T-cell (primary cell): ENCODE measurements around the gene ZKSCAN4. TPM values are rescaled to one million over a fixed set of nuclear protein-coding genes. Genes with fewer than 3 reads are reported as not detected.

ENCODE experiments used
- ATAC-seq, 4 experiments: fragments of 200-7000 bp in 3 of 4; fragments of 150-1000 bp in 1 of 4; cut with Tn5 transposase; replicated peaks in 1 of 4; 1 replicate in 3 of 4; 2 replicates in 1 of 4; pipeline ENCODE4 v1.10.0; 2021; ENCODE audit warnings: moderate library complexity in 3 of 4, mild to moderate bottlenecking in 2 of 4, moderate number of reproducible peaks in 1 of 4
- CTCF ChIA-PET, 2 donors: fragments of 300-600 bp; sonication (Branson Sonifier 250); formaldehyde crosslinking; loops; one replicate each; lab custom pipeline; 2022; ENCODE audit warnings: antibody characterized with exemption in 2 of 2; lab: Charles Lee
- POLR2A ChIA-PET, 2 donors: fragments of 300-600 bp; sonication (Branson Sonifier 250); formaldehyde crosslinking; loops; one replicate each; lab custom pipeline; 2022; ENCODE audit warnings: antibody characterized with exemption in 2 of 2; lab: Charles Lee
- DNase-seq, 35 experiments: peaks; one replicate each; pipeline versions ENCODE4 v3.0.0 to v3.0.0-alpha.2; 2013 to 2023
- H3K27ac ChIP-seq: one replicate; pipeline ENCODE4 v1.5.1; 2013; ENCODE audit warnings: low read length
- H3K27me3 ChIP-seq, 2 experiments: replicated peaks in 1 of 2; 1 replicate in 1 of 2; 2 replicates in 1 of 2; pipeline versions ENCODE4 v1.6.1 to v1.7.0; 2013; ENCODE audit warnings: low read length in 1 of 2, mixed read lengths in 1 of 2; ENCODE audit not compliant: control insufficient read depth in 2 of 2, insufficient read depth in 2 of 2; ENCODE audit errors: extremely low read depth in 1 of 2
- H3K36me3 ChIP-seq, 2 donors: 1 replicate in 1 of 2; 2 replicates in 1 of 2; pipeline versions ENCODE4 v1.6.1 to v1.7.0; 2013; ENCODE audit warnings: low read length in 1 of 2; ENCODE audit not compliant: control insufficient read depth in 2 of 2, insufficient read depth in 1 of 2; ENCODE audit errors: extremely low read depth in 1 of 2
- H3K4me1 ChIP-seq, 2 experiments: 1 replicate in 1 of 2; 2 replicates in 1 of 2; pipeline versions ENCODE4 v1.6.1 to v1.7.0; 2013; ENCODE audit warnings: low read length in 2 of 2, mixed read lengths in 1 of 2; ENCODE audit not compliant: insufficient read depth in 2 of 2, control insufficient read depth in 1 of 2; ENCODE audit errors: extremely low read depth in 1 of 2
- H3K4me3 ChIP-seq, 2 donors: 1 replicate in 1 of 2; 2 replicates in 1 of 2; pipeline versions ENCODE4 v1.5.1 to v1.7.0; 2013; ENCODE audit warnings: mild to moderate bottlenecking in 2 of 2, low read length in 1 of 2, moderate library complexity in 1 of 2; ENCODE audit not compliant: control insufficient read depth in 1 of 2; ENCODE audit errors: extremely low read depth in 1 of 2
- H3K9me3 ChIP-seq: 2 replicates; pipeline ENCODE4 v1.7.0; 2013
- H3K27ac Mint-ChIP-seq, 2 donors: one replicate each; pipeline ENCODE4 v1.8.0; 2020 to 2021; ENCODE audit warnings: mild to moderate bottlenecking in 2 of 2, mixed read lengths in 2 of 2
- H3K27me3 Mint-ChIP-seq, 2 donors: one replicate each; pipeline ENCODE4 v1.8.0; 2021 to 2022; ENCODE audit warnings: mixed read lengths in 2 of 2
- H3K36me3 Mint-ChIP-seq: one replicate; pipeline ENCODE4 v1.8.0; 2021; ENCODE audit warnings: mixed read lengths
- H3K4me1 Mint-ChIP-seq, 3 donors: one replicate each; pipeline ENCODE4 v1.8.0; 2020 to 2022; ENCODE audit warnings: mixed read lengths in 3 of 3, mild to moderate bottlenecking in 1 of 3
- H3K4me3 Mint-ChIP-seq, 3 donors: one replicate each; pipeline ENCODE4 v1.8.0; 2020 to 2022; ENCODE audit warnings: mild to moderate bottlenecking in 3 of 3, mixed read lengths in 3 of 3, moderate library complexity in 3 of 3
- H3K9me3 Mint-ChIP-seq, 3 donors: one replicate each; pipeline ENCODE4 v1.8.0; 2020 to 2022; ENCODE audit warnings: mixed read lengths in 3 of 3
- WGBS: methylation state at CpG from one replicate; pipeline ENCODE4 v1.1.5; 2013; ENCODE audit warnings: missing lambda C conversion rate; ENCODE audit not compliant: insufficient coverage; 5-methylcytosine and 5-hydroxymethylcytosine counted together
- total RNA-seq, 35 experiments: library from RNA in 6 of 35; stranded (reverse) in 6 of 35; fragments of 120-200 nt in 1 of 35; gene quantifications; one replicate each; pipeline versions ENCODE4 v1.2.1 to v1.2.4 and lab custom pipeline; 2013 to 2026

ZKSCAN4 gene
- total RNA-seq, 5 donors from 2014 or later (not counting 1 experiment from before 2014, with no cell fraction given), result 2.9 to 12.4 (median 10.1) TPM

GRCh38 chr6:28245206-28245941 lies 6.7 kb downstream of the ZKSCAN4 start:
- H3K27me3 ChIP-seq, result no peaks in the 10 kb centered on the region
- no peak overlapping the region for H3K27ac Mint-ChIP-seq
- no peaks in the 10 kb centered on the region for H3K27me3 Mint-ChIP-seq
- POLR2A ChIA-PET, result no interaction called here
- peaks cover 0 to 46% of the 10 kb centered on the region in 2 donors for H3K36me3 ChIP-seq
- H3K4me1 ChIP-seq, result peaks cover 0 to 4% of the 10 kb centered on the region in 2 experiments
- ATAC-seq, result no peak
- H3K9me3 Mint-ChIP-seq, result no peaks in the 10 kb centered on the region
- WGBS, result 83% methylated on average over 4 of the region's 6 CpGs
- H3K4me3 ChIP-seq, result no peak overlapping the region
- peaks cover 49% of the 10 kb centered on the region for H3K36me3 Mint-ChIP-seq
- CTCF ChIA-PET, result no interaction called here
- H3K27ac ChIP-seq, result no peak overlapping the region
- H3K4me3 Mint-ChIP-seq, result no peak overlapping the region
- no peaks in the 10 kb centered on the region for H3K9me3 ChIP-seq
- DNase-seq, result no peak
- H3K4me1 Mint-ChIP-seq, result peaks cover 14 to 28% (median 14%) of the 10 kb centered on the region in 3 donors

- Mint-ChIP-seq H3K27me3 (no peaks in the 10 kb centered on the region), H3K4me3 (no peak overlapping the region), H3K27ac (no peak overlapping the region), H3K36me3 (peaks cover 49% of the 10 kb centered on the region), H3K4me1 (peaks cover 2 to 18% (median 3%) of the 10 kb centered on the region in 3 donors), H3K9me3 (no peaks in the 10 kb centered on the region)
- no peaks in the 10 kb centered on the region for H3K4me1 ChIP-seq
- no peaks in the 10 kb centered on the region for H3K9me3 ChIP-seq
- 100% methylated on average over 1 of the region's 3 CpGs for WGBS
- no peak overlapping the region for H3K27ac ChIP-seq
- H3K4me3 ChIP-seq, result no peak overlapping the region
- ChIA-PET CTCF (no interaction called here), POLR2A (no interaction called here)
- peaks cover 0 to 46% of the 10 kb centered on the region in 2 donors for H3K36me3 ChIP-seq
- DNase-seq, result no peak
- no peaks in the 10 kb centered on the region for H3K27me3 ChIP-seq
- ATAC-seq, result no peak
Measured at GRCh38 chr6:28243946-28244345, 8.1 kb downstream of the ZKSCAN4 start.

GRCh38 chr6:28240471-28240870 lies 11.6 kb downstream of the ZKSCAN4 start:
- peaks cover 3 to 7% of the 10 kb centered on the region in 2 donors for H3K27me3 Mint-ChIP-seq
- H3K9me3 ChIP-seq, result no peaks in the 10 kb centered on the region
- H3K4me1 ChIP-seq, result no peaks in the 10 kb centered on the region
- DNase-seq, result no peak
- ChIA-PET CTCF (no interaction called here), POLR2A (no interaction called here)
- no peak overlapping the region for H3K4me3 ChIP-seq
- ATAC-seq, result no peak
- no peak overlapping the region for H3K27ac Mint-ChIP-seq
- H3K27me3 ChIP-seq, result no peaks in the 10 kb centered on the region
- no peaks in the 10 kb centered on the region for H3K4me1 Mint-ChIP-seq
- peaks cover 23% of the 10 kb centered on the region for H3K36me3 Mint-ChIP-seq
- H3K9me3 Mint-ChIP-seq, result no peaks in the 10 kb centered on the region
- no peak overlapping the region for H3K27ac ChIP-seq
- H3K36me3 ChIP-seq, result peaks cover 0 to 17% of the 10 kb centered on the region in 2 donors
- WGBS, result no CpG with 5 or more reads among the region's 1 CpG
- no peak overlapping the region for H3K4me3 Mint-ChIP-seq

GRCh38 chr6:28239636-28240035 lies 12.4 kb downstream of the ZKSCAN4 start:
- Histone ChIP-seq H3K4me3 (no peak overlapping the region), H3K9me3 (no peaks in the 10 kb centered on the region), H3K36me3 (peaks cover 0 to 8% of the 10 kb centered on the region in 2 donors), H3K4me1 (no peaks in the 10 kb centered on the region), H3K27ac (no peak overlapping the region), H3K27me3 (no peaks in the 10 kb centered on the region)
- CTCF ChIA-PET, result no interaction called here
- Mint-ChIP-seq H3K4me3 (no peak overlapping the region), H3K27me3 (peaks cover 4 to 11% of the 10 kb centered on the region in 2 donors), H3K4me1 (no peaks in the 10 kb centered on the region), H3K36me3 (peaks cover 15% of the 10 kb centered on the region), H3K27ac (no peak overlapping the region), H3K9me3 (no peaks in the 10 kb centered on the region)
- POLR2A ChIA-PET, result no interaction called here
- WGBS, result no CpG with 5 or more reads among the region's 1 CpG
- ATAC-seq (no peak), DNase-seq (no peak)

GRCh38 chr6:28235912-28236452 lies 16.1 kb downstream of the ZKSCAN4 start:
- 100% methylated on average over 1 of the region's 3 CpGs for WGBS
- no peaks in the 10 kb centered on the region for H3K9me3 Mint-ChIP-seq
- H3K27me3 ChIP-seq, result no peaks in the 10 kb centered on the region
- H3K9me3 ChIP-seq, result no peaks in the 10 kb centered on the region
- H3K27ac Mint-ChIP-seq, result no peak overlapping the region
- H3K36me3 ChIP-seq, result no peaks in the 10 kb centered on the region
- H3K27ac ChIP-seq, result no peak overlapping the region
- H3K4me3 Mint-ChIP-seq, result no peak overlapping the region
- ATAC-seq, result no peak
- no peaks in the 10 kb centered on the region for H3K4me1 ChIP-seq
- no peaks in the 10 kb centered on the region for H3K4me1 Mint-ChIP-seq
- H3K36me3 Mint-ChIP-seq, result peaks cover 9% of the 10 kb centered on the region
- H3K27me3 Mint-ChIP-seq, result peaks cover 8 to 19% of the 10 kb centered on the region in 2 donors
- no peak for DNase-seq
- ChIA-PET CTCF (no interaction called here), POLR2A (interaction anchor here in 1 of 2 donors (0.5 kb wide), 1 partner anchor 173 kb away, joined by 3 read pairs; no protein-coding TSS in a partner anchor)
- no peak overlapping the region for H3K4me3 ChIP-seq

GRCh38 chr6:28232785-28233184 lies 19.3 kb downstream of the ZKSCAN4 start:
- Mint-ChIP-seq H3K36me3 (peaks cover 10% of the 10 kb centered on the region), H3K27me3 (peaks cover 8 to 12% of the 10 kb centered on the region in 2 donors), H3K27ac (peak overlapping the region in 1 of 2 donors; percentile 7), H3K4me1 (no peaks in the 10 kb centered on the region), H3K4me3 (no peak overlapping the region), H3K9me3 (no peaks in the 10 kb centered on the region)
- no peaks in the 10 kb centered on the region for H3K9me3 ChIP-seq
- ChIA-PET POLR2A (no interaction called here), CTCF (no interaction called here)
- no peak overlapping the region for H3K27ac ChIP-seq
- 100% methylated on average over 2 of the region's 11 CpGs for WGBS
- no peaks in the 10 kb centered on the region for H3K4me1 ChIP-seq
- H3K36me3 ChIP-seq, result peaks cover 0 to 11% of the 10 kb centered on the region in 2 donors
- DNase-seq (no peak), ATAC-seq (no peak)
- no peaks in the 10 kb centered on the region for H3K27me3 ChIP-seq
- no peak overlapping the region for H3K4me3 ChIP-seq
